T-cell (primary cell): ENCODE measurements around the gene ATAD2B. TPM values are rescaled to one million over a fixed set of nuclear protein-coding genes. Genes with fewer than 3 reads are reported as not detected.

Experiments used
- ATAC-seq, 4 experiments: fragments of 200-7000 bp in 3 of 4; fragments of 150-1000 bp in 1 of 4; cut with Tn5 transposase; replicated peaks in 1 of 4; 1 replicate in 3 of 4; 2 replicates in 1 of 4; pipeline ENCODE4 v1.10.0; 2021; ENCODE audit warnings: moderate library complexity in 3 of 4, mild to moderate bottlenecking in 2 of 4, moderate number of reproducible peaks in 1 of 4
- CTCF ChIA-PET, 2 donors: fragments of 300-600 bp; sonication (Branson Sonifier 250); formaldehyde crosslinking; loops; one replicate each; lab custom pipeline; 2022; ENCODE audit warnings: antibody characterized with exemption in 2 of 2; lab: Charles Lee
- POLR2A ChIA-PET, 2 donors: fragments of 300-600 bp; sonication (Branson Sonifier 250); formaldehyde crosslinking; loops; one replicate each; lab custom pipeline; 2022; ENCODE audit warnings: antibody characterized with exemption in 2 of 2; lab: Charles Lee
- DNase-seq, 35 experiments: peaks; one replicate each; pipeline versions ENCODE4 v3.0.0 to v3.0.0-alpha.2; 2013 to 2023
- H3K27ac ChIP-seq: one replicate; pipeline ENCODE4 v1.5.1; 2013; ENCODE audit warnings: low read length
- H3K27me3 ChIP-seq, 2 experiments: replicated peaks in 1 of 2; 1 replicate in 1 of 2; 2 replicates in 1 of 2; pipeline versions ENCODE4 v1.6.1 to v1.7.0; 2013; ENCODE audit warnings: low read length in 1 of 2, mixed read lengths in 1 of 2; ENCODE audit not compliant: control insufficient read depth in 2 of 2, insufficient read depth in 2 of 2; ENCODE audit errors: extremely low read depth in 1 of 2
- H3K36me3 ChIP-seq, 2 donors: 1 replicate in 1 of 2; 2 replicates in 1 of 2; pipeline versions ENCODE4 v1.6.1 to v1.7.0; 2013; ENCODE audit warnings: low read length in 1 of 2; ENCODE audit not compliant: control insufficient read depth in 2 of 2, insufficient read depth in 1 of 2; ENCODE audit errors: extremely low read depth in 1 of 2
- H3K4me1 ChIP-seq, 2 experiments: 1 replicate in 1 of 2; 2 replicates in 1 of 2; pipeline versions ENCODE4 v1.6.1 to v1.7.0; 2013; ENCODE audit warnings: low read length in 2 of 2, mixed read lengths in 1 of 2; ENCODE audit not compliant: insufficient read depth in 2 of 2, control insufficient read depth in 1 of 2; ENCODE audit errors: extremely low read depth in 1 of 2
- H3K4me3 ChIP-seq, 2 donors: 1 replicate in 1 of 2; 2 replicates in 1 of 2; pipeline versions ENCODE4 v1.5.1 to v1.7.0; 2013; ENCODE audit warnings: mild to moderate bottlenecking in 2 of 2, low read length in 1 of 2, moderate library complexity in 1 of 2; ENCODE audit not compliant: control insufficient read depth in 1 of 2; ENCODE audit errors: extremely low read depth in 1 of 2
- H3K9me3 ChIP-seq: 2 replicates; pipeline ENCODE4 v1.7.0; 2013
- H3K27ac Mint-ChIP-seq, 2 donors: one replicate each; pipeline ENCODE4 v1.8.0; 2020 to 2021; ENCODE audit warnings: mild to moderate bottlenecking in 2 of 2, mixed read lengths in 2 of 2
- H3K27me3 Mint-ChIP-seq, 2 donors: one replicate each; pipeline ENCODE4 v1.8.0; 2021 to 2022; ENCODE audit warnings: mixed read lengths in 2 of 2
- H3K36me3 Mint-ChIP-seq: one replicate; pipeline ENCODE4 v1.8.0; 2021; ENCODE audit warnings: mixed read lengths
- H3K4me1 Mint-ChIP-seq, 3 donors: one replicate each; pipeline ENCODE4 v1.8.0; 2020 to 2022; ENCODE audit warnings: mixed read lengths in 3 of 3, mild to moderate bottlenecking in 1 of 3
- H3K4me3 Mint-ChIP-seq, 3 donors: one replicate each; pipeline ENCODE4 v1.8.0; 2020 to 2022; ENCODE audit warnings: mild to moderate bottlenecking in 3 of 3, mixed read lengths in 3 of 3, moderate library complexity in 3 of 3
- H3K9me3 Mint-ChIP-seq, 3 donors: one replicate each; pipeline ENCODE4 v1.8.0; 2020 to 2022; ENCODE audit warnings: mixed read lengths in 3 of 3
- WGBS: methylation state at CpG from one replicate; pipeline ENCODE4 v1.1.5; 2013; ENCODE audit warnings: missing lambda C conversion rate; ENCODE audit not compliant: insufficient coverage; 5-methylcytosine and 5-hydroxymethylcytosine counted together
- total RNA-seq, 35 experiments: library from RNA in 6 of 35; stranded (reverse) in 6 of 35; fragments of 120-200 nt in 1 of 35; gene quantifications; one replicate each; pipeline versions ENCODE4 v1.2.1 to v1.2.4 and lab custom pipeline; 2013 to 2026

The ATAD2B gene
- total RNA-seq, 5 donors from 2014 or later (not counting 1 experiment from before 2014, with no cell fraction given): 33.9 to 49.3 (median 40.6) TPM

- H3K27me3 Mint-ChIP-seq: no peaks in the 10 kb centered on the region
- H3K9me3 ChIP-seq: no peaks in the 10 kb centered on the region
- no peak overlapping the region for H3K4me3 Mint-ChIP-seq
- no peak overlapping the region for H3K27ac ChIP-seq
- CTCF ChIA-PET: no interaction called here
- peaks cover 9 to 14% of the 10 kb centered on the region in 2 donors for H3K36me3 ChIP-seq
- POLR2A ChIA-PET: no interaction called here
- H3K36me3 Mint-ChIP-seq: peaks cover 47% of the 10 kb centered on the region
- 92% methylated on average over 5 of the region's 7 CpGs for WGBS
- no peak overlapping the region for H3K4me3 ChIP-seq
- no peaks in the 10 kb centered on the region for H3K27me3 ChIP-seq
- no peaks in the 10 kb centered on the region for H3K4me1 Mint-ChIP-seq
- no peaks in the 10 kb centered on the region for H3K9me3 Mint-ChIP-seq
- H3K4me1 ChIP-seq: no peaks in the 10 kb centered on the region
- H3K27ac Mint-ChIP-seq: no peak overlapping the region
- no peak for ATAC-seq
- no peak for DNase-seq
Observed at GRCh38 chr2:23711979-23712755, 214.8 kb downstream of the ATAD2B start.

GRCh38 chr2:23709311-23709710 is 217.6 kb downstream of the ATAD2B start:
- Mint-ChIP-seq H3K9me3 (no peaks in the 10 kb centered on the region), H3K36me3 (peaks cover 54% of the 10 kb centered on the region), H3K27ac (no peak overlapping the region), H3K27me3 (no peaks in the 10 kb centered on the region), H3K4me1 (no peaks in the 10 kb centered on the region), H3K4me3 (no peak overlapping the region)
- no peaks in the 10 kb centered on the region for H3K27me3 ChIP-seq
- H3K36me3 ChIP-seq: peaks cover 17% of the 10 kb centered on the region in 2 donors
- no peaks in the 10 kb centered on the region for H3K4me1 ChIP-seq
- no peak for DNase-seq
- ChIA-PET POLR2A (no interaction called here), CTCF (no interaction called here)
- H3K4me3 ChIP-seq: no peak overlapping the region
- no peak for ATAC-seq
- no peaks in the 10 kb centered on the region for H3K9me3 ChIP-seq
- no peak overlapping the region for H3K27ac ChIP-seq
- no CpG with 5 or more reads among the region's 8 CpGs for WGBS

- Histone ChIP-seq H3K36me3 (peaks cover 17 to 22% of the 10 kb centered on the region in 2 donors), H3K9me3 (no peaks in the 10 kb centered on the region), H3K4me1 (no peaks in the 10 kb centered on the region), H3K27me3 (no peaks in the 10 kb centered on the region), H3K27ac (no peak overlapping the region), H3K4me3 (no peak overlapping the region)
- Mint-ChIP-seq H3K9me3 (no peaks in the 10 kb centered on the region), H3K4me3 (no peak overlapping the region), H3K27me3 (no peaks in the 10 kb centered on the region), H3K4me1 (no peaks in the 10 kb centered on the region), H3K27ac (no peak overlapping the region), H3K36me3 (peaks cover 53% of the 10 kb centered on the region)
- no peak for DNase-seq
- CTCF ChIA-PET: no interaction called here
- WGBS: 17% methylated on average over 1 of the region's 6 CpGs
- POLR2A ChIA-PET: no interaction called here
- no peak for ATAC-seq
Observed at GRCh38 chr2:23708771-23709170, 218.2 kb downstream of the ATAD2B start.

- peaks cover 48% of the 10 kb centered on the region for H3K36me3 Mint-ChIP-seq
- no peak overlapping the region for H3K27ac Mint-ChIP-seq
Observed at GRCh38 chr2:23707096-23707495, 219.8 kb downstream of the ATAD2B start.

GRCh38 chr2:23706613-23707078 is 220.3 kb downstream of the ATAD2B start:
- no peak for ATAC-seq
- no peak overlapping the region for H3K27ac ChIP-seq
- H3K27me3 Mint-ChIP-seq: no peaks in the 10 kb centered on the region
- H3K9me3 Mint-ChIP-seq: no peaks in the 10 kb centered on the region
- peaks cover 46% of the 10 kb centered on the region for H3K36me3 Mint-ChIP-seq
- no peak overlapping the region for H3K27ac Mint-ChIP-seq
- 98% methylated on average over 16 of the region's 18 CpGs for WGBS
- no peaks in the 10 kb centered on the region for H3K9me3 ChIP-seq
- no peaks in the 10 kb centered on the region for H3K4me1 Mint-ChIP-seq
- ChIA-PET CTCF (no interaction called here), POLR2A (no interaction called here)
- H3K36me3 ChIP-seq: peaks cover 15 to 17% of the 10 kb centered on the region in 2 donors
- no peaks in the 10 kb centered on the region for H3K27me3 ChIP-seq
- H3K4me3 Mint-ChIP-seq: no peak overlapping the region
- H3K4me1 ChIP-seq: no peaks in the 10 kb centered on the region
- H3K4me3 ChIP-seq: no peak overlapping the region
- DNase-seq: no peak

More at GRCh38 chr2:23707096-23707495, 219.8 kb downstream of the ATAD2B start:
- Mint-ChIP-seq H3K9me3 (no peaks in the 10 kb centered on the region), H3K4me1 (no peaks in the 10 kb centered on the region), H3K4me3 (no peak overlapping the region), H3K27me3 (no peaks in the 10 kb centered on the region)
- ATAC-seq (no peak), DNase-seq (no peak)
- H3K36me3 ChIP-seq: peaks cover 15 to 17% of the 10 kb centered on the region in 2 donors
- H3K4me3 ChIP-seq: no peak overlapping the region
- no peak overlapping the region for H3K27ac ChIP-seq
- CTCF ChIA-PET: no interaction called here
- H3K27me3 ChIP-seq: no peaks in the 10 kb centered on the region
- H3K4me1 ChIP-seq: no peaks in the 10 kb centered on the region
- POLR2A ChIA-PET: no interaction called here
- 94% methylated on average over 8 of the region's 9 CpGs for whole genome bisulfite sequencing
- no peaks in the 10 kb centered on the region for H3K9me3 ChIP-seq

- H3K4me1 Mint-ChIP-seq: peaks cover 0 to 4% (median 0%) of the 10 kb centered on the region in 3 donors
- H3K27me3 Mint-ChIP-seq: no peaks in the 10 kb centered on the region
- peaks cover 47% of the 10 kb centered on the region for H3K36me3 Mint-ChIP-seq
- ChIA-PET CTCF (no interaction called here), POLR2A (no interaction called here)
- WGBS: 93% methylated on average over 15 of the region's 18 CpGs
- Histone ChIP-seq H3K36me3 (peaks cover 15 to 17% of the 10 kb centered on the region in 2 donors), H3K27ac (no peak overlapping the region), H3K27me3 (no peaks in the 10 kb centered on the region), H3K4me1 (no peaks in the 10 kb centered on the region), H3K9me3 (no peaks in the 10 kb centered on the region), H3K4me3 (no peak overlapping the region)
- H3K9me3 Mint-ChIP-seq: no peaks in the 10 kb centered on the region
- no peak overlapping the region for H3K27ac Mint-ChIP-seq
- H3K4me3 Mint-ChIP-seq: no peak overlapping the region
- DNase-seq (no peak), ATAC-seq (no peak)
Observed at GRCh38 chr2:23705771-23706612, 220.9 kb downstream of the ATAD2B start.
